Smooth muscle cell (in vitro differentiated cells): ENCODE measurements around the gene PRKAA1. TPM values are rescaled to one million over a fixed set of nuclear protein-coding genes. Genes with fewer than 3 reads are reported as not detected.
A peak's percentile ranks its signal among the peaks of the same experiment; 100 is the strongest.

ENCODE experiments used
- DNase-seq: peaks from one replicate; lab custom pipeline; 2025; ENCODE audit not compliant: unreplicated experiment; lab: John Stamatoyannopoulos, UW
- H2AFZ ChIP-seq: fragments of 200-600 bp; sonication (generic); 2 replicates; pipeline ENCODE4 v1.6.0; 2016; ENCODE audit warnings: antibody characterized with exemption, low read depth, mild to moderate bottlenecking
- H3F3A ChIP-seq: fragments of 200-600 bp; sonication (generic); 2 replicates; pipeline ENCODE4 v1.6.0; 2017; ENCODE audit warnings: antibody characterized with exemption, low read depth
- H3K27ac ChIP-seq: fragments of 200-600 bp; sonication (generic); 2 replicates; pipeline ENCODE4 v1.5.1; 2016; ENCODE audit warnings: low read depth, mild to moderate bottlenecking
- H3K27me3 ChIP-seq: fragments of 200-600 bp; sonication (generic); 2 replicates; pipeline ENCODE4 v1.6.1; 2016; ENCODE audit warnings: low read depth, mild to moderate bottlenecking
- H3K36me3 ChIP-seq: fragments of 200-600 bp; sonication (generic); 2 replicates; pipeline ENCODE4 v1.5.1; 2016; ENCODE audit warnings: low read depth
- H3K4me1 ChIP-seq: fragments of 200-600 bp; sonication (generic); 2 replicates; pipeline ENCODE4 v1.5.1; 2016; ENCODE audit warnings: low read depth
- H3K4me2 ChIP-seq: fragments of 200-600 bp; sonication (generic); 2 replicates; pipeline ENCODE4 v1.6.0; 2016; ENCODE audit warnings: mild to moderate bottlenecking
- H3K4me3 ChIP-seq: fragments of 200-600 bp; sonication (generic); 2 replicates; pipeline ENCODE4 v1.5.1; 2016; ENCODE audit warnings: mild to moderate bottlenecking
- H3K79me2 ChIP-seq: fragments of 200-600 bp; sonication (generic); 2 replicates; pipeline ENCODE4 v1.6.0; 2016; ENCODE audit warnings: low read depth, mild to moderate bottlenecking
- H3K9ac ChIP-seq: fragments of 200-600 bp; sonication (generic); 2 replicates; pipeline ENCODE4 v1.6.0; 2016; ENCODE audit warnings: low read depth
- H3K9me3 ChIP-seq: fragments of 200-600 bp; sonication (generic); replicated peaks from 2 replicates; pipeline ENCODE4 v1.5.1; 2016; ENCODE audit warnings: low read depth
- H4K20me1 ChIP-seq: fragments of 200-600 bp; sonication (generic); 2 replicates; pipeline ENCODE4 v1.6.0; 2016; ENCODE audit warnings: low read depth
- CTCF ChIP-seq: fragments of 200-600 bp; sonication (generic); IDR thresholded peaks from 2 replicates; pipeline ENCODE4 v1.5.1; 2017; ENCODE audit warnings: borderline replicate concordance, mild to moderate bottlenecking, antibody characterized with exemption; ENCODE audit not compliant: insufficient read depth, poor library complexity, severe bottlenecking
- WGBS: methylation state at CpG from one replicate; pipeline ENCODE4 v1.1.7; 2016; ENCODE audit warnings: low lambda C conversion rate; 5-methylcytosine and 5-hydroxymethylcytosine counted together
- polyA plus RNA-seq: library from polyadenylated mRNA; unstranded; fragments of >200 nt; fragmentation: Nextera tagmentation; extraction: Ambion mirVana; gene quantifications from 2 replicates; pipeline ENCODE4 v1.2.1, GENCODE V29; 2016
- total RNA-seq: library from RNA; depleted of rRNA; stranded (reverse); fragments of >200 nt; gene quantifications from 2 replicates; pipeline ENCODE4 v1.2.3, GENCODE V29; 2014

The PRKAA1 gene
- total and polyA plus RNA-seq, 2 experiments from 2014 or later = 18.6 to 50.1 TPM

- H3K4me3 ChIP-seq = no peak overlapping the region
- peaks cover 94% of the 10 kb centered on the region for H4K20me1 ChIP-seq
- H3F3A ChIP-seq = peaks cover 35% of the 10 kb centered on the region
- peaks cover 27% of the 10 kb centered on the region for H3K36me3 ChIP-seq
- peaks cover 35% of the 10 kb centered on the region for H3K79me2 ChIP-seq
- TF ChIP-seq CTCF = no peak
- no peaks in the 10 kb centered on the region for H3K27me3 ChIP-seq
- no peak overlapping the region for H3K9ac ChIP-seq
- H3K27ac ChIP-seq = no peak overlapping the region
- WGBS = 93% methylated on average over 13 of the region's 13 CpGs
- no peaks in the 10 kb centered on the region for H3K9me3 ChIP-seq
- H2AFZ ChIP-seq = no peak overlapping the region
- DNase-seq = no peak
- H3K4me2 ChIP-seq = no peak overlapping the region
- peaks cover 21% of the 10 kb centered on the region for H3K4me1 ChIP-seq
Observed at GRCh38 chr5:40829748-40830533, 31.8 kb upstream of the PRKAA1 start.

DNA sequence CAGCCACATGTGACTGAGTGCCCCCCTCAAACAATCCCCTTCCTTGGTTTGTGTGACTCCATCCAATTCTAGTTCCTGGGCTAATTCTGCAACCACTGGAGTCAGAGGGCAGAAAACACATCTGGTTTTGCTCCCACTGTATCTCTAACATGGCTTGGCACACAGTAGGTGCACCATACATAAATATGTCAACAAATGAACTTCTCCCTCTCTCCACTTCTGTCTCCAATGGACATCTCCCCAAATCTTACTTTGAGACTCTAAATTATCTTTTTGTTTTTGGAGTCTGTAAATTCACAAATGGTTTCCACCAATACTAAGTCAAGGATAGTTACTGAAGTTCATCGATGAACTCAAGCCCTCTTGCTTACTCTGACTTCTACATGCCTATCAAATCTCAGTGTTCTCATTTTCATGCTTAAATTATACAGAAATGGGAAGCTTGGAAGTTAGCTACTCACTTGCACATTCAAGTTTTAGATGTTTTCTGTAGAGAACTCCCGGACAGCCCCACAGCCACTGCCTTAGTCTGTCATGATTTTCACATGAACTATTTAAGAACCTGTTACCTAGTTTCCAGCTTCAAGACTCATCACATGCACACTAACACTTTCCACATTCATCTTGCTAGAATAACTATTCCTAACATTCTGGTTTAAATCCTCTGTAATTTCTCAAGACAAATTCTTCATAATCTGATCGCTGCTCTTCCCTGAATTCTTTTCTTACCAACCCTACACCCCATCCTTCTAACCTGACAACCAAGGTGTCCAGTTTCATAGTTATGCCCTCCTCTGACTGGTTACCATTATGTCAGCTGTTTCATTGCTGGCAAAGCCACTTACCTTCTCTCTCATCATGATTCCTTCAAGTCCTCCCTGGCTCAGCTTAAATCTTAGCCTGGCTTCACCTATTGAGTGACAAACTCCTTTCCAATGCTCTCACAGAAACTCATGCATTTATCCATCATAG lies 30.8 kb upstream of the PRKAA1 start:
- H3K4me1 ChIP-seq = peaks cover 21% of the 10 kb centered on the region
- peaks cover 35% of the 10 kb centered on the region for H3F3A ChIP-seq
- no peak for DNase-seq
- TF ChIP-seq CTCF = no peak
- H3K9me3 ChIP-seq = no peaks in the 10 kb centered on the region
- H3K36me3 ChIP-seq = peaks cover 27% of the 10 kb centered on the region
- H3K4me2 ChIP-seq = no peak overlapping the region
- 97% methylated on average over 3 of the region's 3 CpGs for WGBS
- peak overlapping the region; percentile 10 for H3K27ac ChIP-seq
- peaks cover 26% of the 10 kb centered on the region for H3K79me2 ChIP-seq
- H2AFZ ChIP-seq = no peak overlapping the region
- no peak overlapping the region for H3K4me3 ChIP-seq
- no peak overlapping the region for H3K9ac ChIP-seq
- no peaks in the 10 kb centered on the region for H3K27me3 ChIP-seq
- H4K20me1 ChIP-seq = peaks cover 86% of the 10 kb centered on the region

GRCh38 chr5:40828021-40828631 lies 30.0 kb upstream of the PRKAA1 start:
- no peak overlapping the region for H3K9ac ChIP-seq
- WGBS = 96% methylated on average over 3 of the region's 3 CpGs
- peaks cover 27% of the 10 kb centered on the region for H3K36me3 ChIP-seq
- peaks cover 35% of the 10 kb centered on the region for H3F3A ChIP-seq
- H3K4me3 ChIP-seq = no peak overlapping the region
- H3K27ac ChIP-seq = peak overlapping the region; percentile 10
- TF ChIP-seq CTCF = no peak
- peaks cover 13% of the 10 kb centered on the region for H3K4me1 ChIP-seq
- H2AFZ ChIP-seq = no peak overlapping the region
- no peaks in the 10 kb centered on the region for H3K27me3 ChIP-seq
- H4K20me1 ChIP-seq = peaks cover 78% of the 10 kb centered on the region
- H3K79me2 ChIP-seq = peaks cover 17% of the 10 kb centered on the region
- H3K4me2 ChIP-seq = no peak overlapping the region
- no peaks in the 10 kb centered on the region for H3K9me3 ChIP-seq
- DNase-seq = no peak
